Gastrocnemius medialis (tissue), 4 donors: Measurements from ENCODE around the gene PARP8. TPM values are rescaled to one million over a fixed set of nuclear protein-coding genes. Genes with fewer than 3 reads are reported as not detected.
A peak's percentile ranks its signal among the peaks of the same experiment; 100 is the strongest.

Experiments
- ATAC-seq, 2 donors: fragments of 150-250 bp; one replicate each; pipeline ENCODE4 v1.9.1; 2016
- DNase-seq, 2 donors: peaks; one replicate each; pipeline ENCODE4 v3.0.0-alpha.2; 2019
- H3K27ac ChIP-seq, 4 donors: fragments of 200-600 bp; sonication (generic); 1 replicate in 1 of 4; 2 replicates in 3 of 4; pipeline ENCODE4 v1.5.1; 2016 to 2018; ENCODE audit warnings: mild to moderate bottlenecking in 2 of 4, moderate library complexity in 1 of 4
- H3K27me3 ChIP-seq, 3 donors: fragments of 200-600 bp; sonication (generic) in 2 of 3; 1 replicate in 1 of 3; 2 replicates in 2 of 3; pipeline versions ENCODE4 v1.5.1 to v1.6.0; 2016 to 2019; ENCODE audit warnings: mild to moderate bottlenecking in 1 of 3, moderate library complexity in 1 of 3
- H3K36me3 ChIP-seq, 2 donors: fragments of 200-600 bp; sonication (generic) in 1 of 2; one replicate each; pipeline ENCODE4 v1.5.1; 2017 to 2018
- H3K4me1 ChIP-seq, 2 donors: fragments of 200-600 bp; sonication (generic) in 1 of 2; one replicate each; pipeline ENCODE4 v1.5.1; 2016 to 2017; ENCODE audit warnings: mild to moderate bottlenecking in 2 of 2
- H3K4me3 ChIP-seq, 4 donors: fragments of 200-600 bp; sonication (generic) in 3 of 4; 1 replicate in 1 of 4; 2 replicates in 3 of 4; pipeline ENCODE4 v1.5.1; 2016 to 2019; ENCODE audit warnings: mild to moderate bottlenecking in 2 of 4
- H3K9me3 ChIP-seq, 3 donors: fragments of 200-600 bp; sonication (generic) in 2 of 3; 1 replicate in 1 of 3; 2 replicates in 2 of 3; pipeline ENCODE4 v1.5.1; 2016 to 2019
- POLR2A ChIP-seq, 2 donors: fragments of 450-650 bp; IDR thresholded peaks; one replicate each; pipeline ENCODE4 v1.6.1; 2017; ENCODE audit warnings: antibody characterized with exemption in 2 of 2, mild to moderate bottlenecking in 2 of 2, moderate library complexity in 2 of 2
- in situ Hi-C, 4 donors: fragments of 200-750 bp; cut with MboI; loops; one replicate each; pipeline versions ENCODE4 v1.15.0 to v1.8.0; 2017; ENCODE audit warnings: low sequenced_read_pairs in 4 of 4
- intact Hi-C: fragments of 100-400 bp; cut with DNase I; formaldehyde crosslinking; loops from one replicate; pipeline ENCODE4 v1.15.1; 2023; ENCODE audit warnings: low total_unique reads
- total RNA-seq, 4 donors: library from RNA; depleted of rRNA; stranded (reverse); fragments of >200 nt; gene quantifications; one replicate each; pipeline versions ENCODE4 v1.1.0 to v1.2.3, GENCODE V29; 2016
- TF ChIP-seq, protein P1 (sequence below), 5 experiments: fragments of 450-650 bp in 3 of 5; fragments of 200-600 bp in 2 of 5; sonication (generic) in 2 of 5; IDR thresholded peaks in 4 of 5; conservative IDR thresholded peaks in 1 of 5; 1 replicate in 4 of 5; 2 replicates in 1 of 5; pipeline ENCODE4 v1.5.1; 2016 to 2019; ENCODE audit warnings: antibody characterized with exemption in 5 of 5, mild to moderate bottlenecking in 3 of 5, moderate library complexity in 3 of 5

Gene PARP8
- total RNA-seq, 4 donors from 2014 or later, result 1.0 to 1.9 (median 1.5) TPM

DNA sequence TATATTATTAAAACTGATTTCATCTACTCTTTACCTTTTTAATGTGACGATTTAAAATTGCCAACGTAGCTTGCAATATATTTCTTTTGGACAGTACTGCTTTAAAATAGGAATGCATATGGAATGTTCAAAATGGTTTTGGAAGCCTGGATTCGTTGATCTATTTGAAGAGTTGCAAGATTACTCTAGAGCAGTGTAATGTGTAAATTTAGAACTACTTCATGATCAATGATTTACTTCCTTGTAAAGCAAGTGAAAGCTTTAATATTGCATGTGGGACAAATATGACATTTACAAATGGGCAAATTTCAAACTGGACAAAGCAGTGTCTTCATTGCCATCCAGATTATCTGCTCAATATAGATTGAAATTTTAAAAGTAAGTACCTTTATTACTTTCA lies 38.3 kb downstream of the PARP8 start:
- H3K4me1 ChIP-seq, result no peaks in the 10 kb centered on the region
- H3K9me3 ChIP-seq, result no peaks in the 10 kb centered on the region
- H3K4me3 ChIP-seq, result no peak overlapping the region
- intact Hi-C loops, result no loop called here
- no peak overlapping the region for H3K27ac ChIP-seq
- H3K36me3 ChIP-seq, result no peaks in the 10 kb centered on the region
- TF ChIP-seq, protein P1, sequence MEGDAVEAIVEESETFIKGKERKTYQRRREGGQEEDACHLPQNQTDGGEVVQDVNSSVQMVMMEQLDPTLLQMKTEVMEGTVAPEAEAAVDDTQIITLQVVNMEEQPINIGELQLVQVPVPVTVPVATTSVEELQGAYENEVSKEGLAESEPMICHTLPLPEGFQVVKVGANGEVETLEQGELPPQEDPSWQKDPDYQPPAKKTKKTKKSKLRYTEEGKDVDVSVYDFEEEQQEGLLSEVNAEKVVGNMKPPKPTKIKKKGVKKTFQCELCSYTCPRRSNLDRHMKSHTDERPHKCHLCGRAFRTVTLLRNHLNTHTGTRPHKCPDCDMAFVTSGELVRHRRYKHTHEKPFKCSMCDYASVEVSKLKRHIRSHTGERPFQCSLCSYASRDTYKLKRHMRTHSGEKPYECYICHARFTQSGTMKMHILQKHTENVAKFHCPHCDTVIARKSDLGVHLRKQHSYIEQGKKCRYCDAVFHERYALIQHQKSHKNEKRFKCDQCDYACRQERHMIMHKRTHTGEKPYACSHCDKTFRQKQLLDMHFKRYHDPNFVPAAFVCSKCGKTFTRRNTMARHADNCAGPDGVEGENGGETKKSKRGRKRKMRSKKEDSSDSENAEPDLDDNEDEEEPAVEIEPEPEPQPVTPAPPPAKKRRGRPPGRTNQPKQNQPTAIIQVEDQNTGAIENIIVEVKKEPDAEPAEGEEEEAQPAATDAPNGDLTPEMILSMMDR (IDR thresholded peaks at IDR 0.05 in 4 of 5, conservative IDR thresholded peaks at IDR 0.05 in 1 of 5), result no peak
- TF ChIP-seq POLR2A (IDR thresholded peaks at IDR 0.05), result no peak
- DNase-seq, result no peak
- in situ Hi-C loops, result no loop called here
- no peaks in the 10 kb centered on the region for H3K27me3 ChIP-seq
- ATAC-seq, result no peak

DNA sequence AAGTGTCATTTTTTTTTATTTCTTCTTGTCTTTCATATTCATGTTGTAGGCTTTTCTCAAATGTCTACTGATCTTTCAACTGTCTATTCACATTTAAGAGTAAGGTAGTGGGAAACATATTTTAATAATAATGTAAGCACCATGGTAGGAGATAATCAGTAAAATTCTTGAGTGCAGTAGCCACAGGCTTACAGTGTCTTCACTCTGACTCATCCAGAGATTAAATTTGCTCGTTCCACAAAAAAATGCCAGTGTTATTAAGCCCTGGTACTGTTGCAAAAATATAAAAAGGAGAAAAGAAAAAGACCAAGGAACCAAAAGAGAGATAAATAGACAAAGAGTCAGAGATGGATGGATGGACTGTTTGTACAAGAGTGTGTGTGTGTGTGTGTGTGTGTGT lies 43.0 kb downstream of the PARP8 start:
- intact Hi-C loops, result no loop called here
- Histone ChIP-seq H3K9me3 (no peaks in the 10 kb centered on the region), H3K4me3 (no peak overlapping the region), H3K27me3 (no peaks in the 10 kb centered on the region), H3K36me3 (no peaks in the 10 kb centered on the region), H3K4me1 (no peaks in the 10 kb centered on the region), H3K27ac (no peak overlapping the region)
- TF ChIP-seq, protein P1 (IDR thresholded peaks at IDR 0.05 in 4 of 5, conservative IDR thresholded peaks at IDR 0.05 in 1 of 5), result no peak
- no peak for TF ChIP-seq POLR2A (IDR thresholded peaks at IDR 0.05)
- in situ Hi-C loops, result no loop called here
- ATAC-seq (no peak), DNase-seq (no peak)

DNA sequence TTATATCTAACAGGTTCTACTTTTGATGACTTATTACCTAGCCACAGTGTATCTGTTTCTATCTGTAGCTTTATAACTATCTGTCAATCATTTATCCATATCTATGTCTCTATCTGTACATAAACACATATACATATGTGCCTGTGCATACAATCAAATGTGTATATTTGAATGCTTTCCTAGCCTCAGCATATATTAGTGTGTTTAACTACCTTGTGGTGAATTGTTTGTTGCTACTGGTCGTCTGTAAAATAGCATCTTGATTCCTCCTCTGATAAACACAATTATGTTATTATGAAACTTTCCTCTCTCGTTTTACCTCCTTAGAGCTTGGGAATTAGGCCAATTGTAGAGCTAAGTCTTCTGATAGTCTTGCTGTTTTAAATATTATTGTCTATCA lies 44.4 kb downstream of the PARP8 start:
- in situ Hi-C loops, result no loop called here
- Histone ChIP-seq H3K4me3 (peak overlapping the region in 2 of 4 donors; percentile 6 to 37), H3K4me1 (no peaks in the 10 kb centered on the region), H3K27ac (no peak overlapping the region), H3K36me3 (no peaks in the 10 kb centered on the region), H3K9me3 (no peaks in the 10 kb centered on the region), H3K27me3 (no peaks in the 10 kb centered on the region)
- ATAC-seq (no peak), DNase-seq (no peak)
- intact Hi-C loops, result no loop called here
- TF ChIP-seq, protein P1 (IDR thresholded peaks at IDR 0.05 in 4 of 5, conservative IDR thresholded peaks at IDR 0.05 in 1 of 5), result no peak
- no peak for TF ChIP-seq POLR2A (IDR thresholded peaks at IDR 0.05)

DNA sequence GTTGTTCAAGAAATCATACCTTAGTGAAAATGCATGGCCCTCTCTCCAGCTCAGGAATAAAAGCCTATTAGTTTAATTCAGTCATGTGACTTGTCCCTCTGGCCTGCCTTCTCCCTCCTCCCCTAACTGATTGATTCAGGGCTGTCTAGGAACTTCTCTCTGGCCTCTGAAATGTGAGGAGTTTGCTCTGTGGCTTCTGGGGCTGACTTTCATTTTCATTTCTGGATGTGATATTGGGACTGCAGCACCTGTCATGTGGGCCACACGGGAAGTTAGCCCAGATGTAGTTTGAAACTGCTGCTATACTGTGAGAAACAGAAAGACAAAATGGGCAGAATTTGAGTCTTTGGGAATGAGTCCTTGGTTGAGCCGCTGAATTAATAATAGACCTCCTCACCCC lies 44.8 kb downstream of the PARP8 start:
- in situ Hi-C loops, result no loop called here
- H3K4me3 ChIP-seq, result peak overlapping the region in 2 of 4 donors; percentile 6 to 37
- no peaks in the 10 kb centered on the region for H3K9me3 ChIP-seq
- TF ChIP-seq, protein P1 (IDR thresholded peaks at IDR 0.05 in 4 of 5, conservative IDR thresholded peaks at IDR 0.05 in 1 of 5), result no peak
- TF ChIP-seq POLR2A (IDR thresholded peaks at IDR 0.05), result no peak
- no peaks in the 10 kb centered on the region for H3K36me3 ChIP-seq
- no peak overlapping the region for H3K27ac ChIP-seq
- ATAC-seq (peak in 1 of 2 donors; percentile 55), DNase-seq (peak in 1 of 2 donors; percentile 12)
- H3K4me1 ChIP-seq, result no peaks in the 10 kb centered on the region
- no peaks in the 10 kb centered on the region for H3K27me3 ChIP-seq
- intact Hi-C loops, result no loop called here

DNA sequence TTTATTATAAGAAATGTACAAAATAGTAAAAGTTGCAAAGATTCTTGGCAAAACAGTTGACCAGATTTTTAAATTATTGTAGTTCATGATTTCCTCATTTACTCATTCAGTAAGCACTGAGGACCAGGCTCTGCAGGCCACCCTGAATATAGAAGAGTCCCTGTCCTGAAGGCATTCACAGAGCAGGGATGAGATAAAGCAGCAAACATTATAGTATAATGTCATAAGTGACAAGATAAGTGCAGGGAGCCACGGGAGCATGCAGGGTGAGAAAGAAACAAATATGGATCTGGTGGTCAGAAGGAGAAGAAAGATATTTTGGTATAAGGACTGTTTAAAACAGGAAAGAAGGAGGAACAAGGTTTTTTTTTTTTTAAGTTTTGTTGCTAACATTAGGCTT lies 46.0 kb downstream of the PARP8 start:
- no peak overlapping the region for H3K27ac ChIP-seq
- no peaks in the 10 kb centered on the region for H3K27me3 ChIP-seq
- in situ Hi-C loops, result no loop called here
- no peaks in the 10 kb centered on the region for H3K9me3 ChIP-seq
- H3K36me3 ChIP-seq, result no peaks in the 10 kb centered on the region
- no peak for ATAC-seq
- no peak overlapping the region for H3K4me3 ChIP-seq
- no peaks in the 10 kb centered on the region for H3K4me1 ChIP-seq
- intact Hi-C loops, result no loop called here
- DNase-seq, result no peak
- TF ChIP-seq, protein P1 (IDR thresholded peaks at IDR 0.05 in 4 of 5, conservative IDR thresholded peaks at IDR 0.05 in 1 of 5), result no peak
- no peak for TF ChIP-seq POLR2A (IDR thresholded peaks at IDR 0.05)
